ENCODE data around the gene CACYBP.
"Not testable (repeated sequence)": the region's sequence is repeated elsewhere in the genome, so short reads cannot be mapped to it uniquely, and the experiment has no call there.

The CACYBP gene

DNA sequence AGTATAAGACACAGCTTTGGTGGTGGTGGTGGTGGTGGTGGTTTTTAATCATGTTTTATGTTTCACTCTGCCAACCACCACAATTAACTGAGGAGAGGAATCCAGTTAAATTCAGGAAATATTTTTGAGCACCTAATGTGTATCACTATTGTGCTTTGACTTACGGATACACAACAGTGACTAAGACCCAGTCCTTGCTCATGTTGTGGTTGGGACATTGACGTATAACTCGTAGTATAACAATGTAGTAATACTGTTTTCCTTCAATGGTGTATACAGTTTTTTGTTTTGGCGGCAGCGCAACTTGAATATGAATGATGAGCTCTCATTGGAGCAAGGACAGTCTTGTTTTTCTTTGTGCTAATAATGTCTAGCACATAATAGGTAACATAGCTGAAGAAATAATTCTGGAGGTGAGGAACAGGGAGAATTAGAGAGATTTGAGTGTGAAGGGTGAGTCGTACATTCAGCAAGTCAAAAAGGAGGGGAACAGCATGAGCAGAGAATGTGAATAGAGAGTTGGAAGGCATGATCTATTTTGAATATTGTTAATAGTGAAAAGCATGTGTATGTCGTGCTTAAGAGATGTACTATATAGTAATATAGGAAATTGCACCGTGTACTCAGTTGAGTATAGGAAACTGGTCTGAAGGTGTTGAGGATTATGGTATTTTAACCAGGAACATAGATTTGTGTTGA lies 5.5 kb downstream of the CACYBP start:
- TF ChIP-seq GATA1 (IDR thresholded peaks at IDR 0.05; ENCODE audit: low read depth, low read length) (no peak), POLR2A (IDR thresholded peaks at IDR 0.05; ENCODE audit: low read length) (no peak)
- DNase-seq = no peak

GRCh38 chr1:175009532-175009931 lies 9.8 kb downstream of the CACYBP start:
- TF ChIP-seq GATA1 (IDR thresholded peaks at IDR 0.05; ENCODE audit: low read depth, low read length) (no peak), POLR2A (IDR thresholded peaks at IDR 0.05; ENCODE audit: low read length) (no peak)
- no peak for DNase-seq

DNA sequence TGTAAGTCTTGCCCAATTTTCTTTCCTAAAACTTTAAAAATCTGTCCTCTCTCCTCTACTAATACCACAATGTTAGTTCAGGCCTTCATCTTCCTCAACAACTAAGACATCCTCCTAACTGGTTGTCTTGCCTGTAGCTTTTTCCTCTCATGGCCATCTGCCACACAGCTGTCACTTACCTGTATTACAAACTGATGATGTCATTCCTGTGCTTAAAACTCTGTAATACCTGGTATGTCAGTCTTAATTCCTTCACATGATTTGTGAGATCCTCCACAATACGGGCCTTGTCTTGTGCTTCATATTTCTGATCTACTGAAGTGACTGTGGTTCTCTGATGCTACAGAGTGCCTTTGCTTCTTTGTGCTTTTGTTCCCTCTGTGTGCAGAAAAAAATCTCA lies 13.7 kb downstream of the CACYBP start:
- no peak for DNase-seq
- no peak for TF ChIP-seq GATA1 (IDR thresholded peaks at IDR 0.05; ENCODE audit: low read depth, low read length)
- no peak for TF ChIP-seq POLR2A (IDR thresholded peaks at IDR 0.05; ENCODE audit: low read length)

DNA sequence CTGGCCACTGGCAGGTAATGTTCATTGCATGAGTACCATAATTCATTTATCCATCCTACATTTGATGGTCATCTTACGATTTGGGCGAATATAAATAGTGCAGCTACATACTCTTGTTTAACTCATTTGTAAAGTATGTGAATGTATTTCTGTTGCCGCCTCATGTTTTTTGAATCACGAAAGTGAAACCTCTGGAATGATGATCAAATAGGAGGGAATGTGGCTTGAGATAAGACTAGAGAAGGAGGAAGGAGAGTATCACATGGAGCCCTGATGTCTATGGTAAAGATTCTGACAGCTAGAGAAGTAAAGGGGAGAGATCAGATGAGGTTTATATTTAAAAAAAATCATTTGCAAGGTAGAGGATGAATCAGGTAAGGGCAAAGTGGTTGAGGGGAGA lies 15.5 kb downstream of the CACYBP start:
- no peak for TF ChIP-seq POLR2A (IDR thresholded peaks at IDR 0.05; ENCODE audit: low read length)
- no peak for TF ChIP-seq GATA1 (IDR thresholded peaks at IDR 0.05; ENCODE audit: low read depth, low read length)

DNA sequence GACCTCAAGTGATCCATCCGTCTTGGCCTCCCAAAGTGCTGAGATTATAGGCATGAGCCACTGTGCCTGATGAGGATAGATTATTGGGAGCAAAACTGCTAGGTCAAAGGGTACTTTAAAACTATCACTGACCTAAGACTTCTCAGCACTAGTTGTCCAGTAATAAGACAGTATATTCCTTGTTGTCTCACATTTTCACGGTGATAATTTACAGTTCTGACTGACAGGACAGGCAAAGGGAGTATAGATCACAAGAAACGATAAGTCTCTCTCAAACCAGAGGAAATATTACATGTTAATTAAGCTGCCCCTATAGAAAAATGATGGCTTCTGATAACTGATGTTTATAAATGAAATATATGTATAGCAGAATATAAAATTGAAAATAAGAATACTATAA lies 19.8 kb downstream of the CACYBP start:
- DNase-seq = no peak
- TF ChIP-seq POLR2A (IDR thresholded peaks at IDR 0.05; ENCODE audit: low read length) = no peak
- TF ChIP-seq GATA1 (IDR thresholded peaks at IDR 0.05; ENCODE audit: low read depth, low read length) = no peak

More for the DNA sequence above, 15.5 kb downstream of the CACYBP start:
- no peak for DNase-seq

- TF ChIP-seq GATA1 (IDR thresholded peaks at IDR 0.05; ENCODE audit: low read depth, low read length) (no peak), POLR2A (IDR thresholded peaks at IDR 0.05; ENCODE audit: low read length) (peak; percentile 91)
- peak; percentile 99 for DNase-seq
Measured at GRCh38 chr1:175023043-175023921, 23.5 kb downstream of the CACYBP start, which contains the start of gene MRPS14. Gene MRPS14 (minus strand): TSS chr1:175023425. CDS start chr1:175023408, 17 bp downstream.

GRCh38 chr1:175023922-175024242 lies 24.1 kb downstream of the CACYBP start:
- not testable (repeated sequence) for DNase-seq

DNA sequence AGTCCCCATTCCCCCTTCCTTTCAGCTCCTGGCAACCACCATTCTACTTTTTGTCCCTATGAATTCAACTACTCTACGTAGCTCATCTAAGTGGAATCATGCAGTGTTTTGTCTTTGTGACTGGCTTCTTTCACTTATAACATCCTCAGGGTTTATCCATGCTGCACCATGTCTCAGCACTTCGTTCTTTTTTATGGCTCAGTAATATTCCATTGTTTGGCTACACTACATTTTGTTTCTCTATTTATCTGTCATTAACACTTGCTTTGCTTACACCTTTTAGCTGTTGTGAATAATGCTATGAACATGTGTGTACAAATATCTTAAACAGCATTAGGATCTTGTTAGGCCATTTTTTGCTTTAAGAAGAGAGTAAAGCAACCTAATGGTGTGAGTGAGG lies 25.0 kb downstream of the CACYBP start:
- no peak for DNase-seq
- TF ChIP-seq POLR2A (IDR thresholded peaks at IDR 0.05; ENCODE audit: low read length) (no peak), GATA1 (IDR thresholded peaks at IDR 0.05; ENCODE audit: low read depth, low read length) (no peak)

DNA sequence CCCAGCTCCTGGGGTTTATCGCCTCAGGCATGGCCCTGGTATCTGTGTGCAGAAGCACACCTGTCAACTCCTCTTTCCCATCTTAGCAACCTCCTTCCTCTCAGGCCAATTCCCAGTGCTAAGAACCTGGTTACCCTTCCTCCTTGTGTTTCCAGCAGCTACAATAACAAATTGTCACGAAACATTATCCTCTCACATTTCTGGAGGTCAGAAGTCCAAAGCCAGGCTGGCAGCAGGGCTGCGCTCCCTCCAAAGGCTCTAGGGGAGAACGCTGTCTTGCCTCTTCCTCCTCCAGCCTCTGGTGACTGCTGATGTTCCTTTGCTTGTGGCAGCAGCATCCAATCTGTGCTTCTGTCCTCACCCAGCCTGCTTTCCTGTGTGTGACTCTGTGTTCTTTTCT lies 34.2 kb downstream of the CACYBP start:
- no peak for DNase-seq
- TF ChIP-seq POLR2A (IDR thresholded peaks at IDR 0.05; ENCODE audit: low read length) (no peak), GATA1 (IDR thresholded peaks at IDR 0.05; ENCODE audit: low read depth, low read length) (no peak)

DNA sequence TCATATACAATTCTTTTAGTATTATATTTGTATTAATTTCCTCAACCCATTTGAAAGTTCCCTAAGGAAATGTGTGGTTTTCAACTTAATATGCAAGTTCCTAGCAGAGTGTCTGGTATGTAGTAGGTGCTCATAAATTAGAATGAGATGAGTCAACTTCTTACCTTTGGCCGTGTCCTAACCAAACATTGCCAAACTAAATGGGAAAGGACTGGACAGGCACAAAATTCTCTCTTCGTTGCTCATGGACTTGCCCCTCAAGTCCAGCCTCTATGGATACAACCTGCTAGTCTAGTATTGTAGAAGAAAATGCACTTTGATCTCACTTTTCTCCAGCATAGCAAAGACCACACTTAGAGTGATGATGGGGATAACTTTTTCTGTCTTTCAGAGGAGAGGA lies 35.0 kb downstream of the CACYBP start:
- no peak for DNase-seq
- no peak for TF ChIP-seq POLR2A (IDR thresholded peaks at IDR 0.05; ENCODE audit: low read length)
- no peak for TF ChIP-seq GATA1 (IDR thresholded peaks at IDR 0.05; ENCODE audit: low read depth, low read length)

GRCh38 chr1:175035865-175036264 lies 36.1 kb downstream of the CACYBP start:
- no peak for TF ChIP-seq POLR2A (IDR thresholded peaks at IDR 0.05; ENCODE audit: low read length)
- TF ChIP-seq GATA1 (IDR thresholded peaks at IDR 0.05; ENCODE audit: low read depth, low read length) = no peak
- DNase-seq = no peak

GRCh38 chr1:175036476-175036875 lies 36.7 kb downstream of the CACYBP start:
- DNase-seq = no peak
- TF ChIP-seq GATA1 (IDR thresholded peaks at IDR 0.05; ENCODE audit: low read depth, low read length) (no peak), POLR2A (IDR thresholded peaks at IDR 0.05; ENCODE audit: low read length) (no peak)

DNA sequence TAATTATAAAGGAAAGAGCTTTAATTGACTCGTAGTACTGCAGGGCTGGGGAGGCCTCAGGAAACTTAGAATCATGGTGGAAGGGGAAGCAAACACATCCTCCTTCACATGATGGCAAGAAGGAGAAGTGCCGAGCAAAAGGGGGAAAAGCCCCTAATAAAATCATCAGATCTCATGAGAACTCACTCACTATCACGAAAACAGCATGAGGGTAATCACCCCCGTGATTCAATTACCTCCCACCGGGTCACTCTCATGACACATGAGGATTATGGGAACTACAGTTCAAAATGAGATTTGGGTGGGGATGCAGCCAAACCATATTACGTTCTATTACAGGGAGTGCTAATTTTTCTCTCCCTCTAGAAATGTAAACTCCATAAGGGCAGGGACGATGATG lies 37.7 kb downstream of the CACYBP start:
- TF ChIP-seq GATA1 (IDR thresholded peaks at IDR 0.05; ENCODE audit: low read depth, low read length) (no peak), POLR2A (IDR thresholded peaks at IDR 0.05; ENCODE audit: low read length) (no peak)
- DNase-seq = no peak

- DNase-seq = no peak
- TF ChIP-seq GATA1 (IDR thresholded peaks at IDR 0.05; ENCODE audit: low read depth, low read length) (no peak), POLR2A (IDR thresholded peaks at IDR 0.05; ENCODE audit: low read length) (no peak)
Measured at GRCh38 chr1:175040324-175040879, 40.7 kb downstream of the CACYBP start.

All from erythroblast (primary cell).